ENCODE results near the gene EIF4G3. TPM values are rescaled to one million over a fixed set of nuclear protein-coding genes. Genes with fewer than 3 reads are reported as not detected.
A peak's percentile ranks its signal among the peaks of the same experiment; 100 is the strongest.

Gene EIF4G3
- total and polyA plus RNA-seq, 9 of the 15 experiments (the other 6 are each of a cell fraction or from before 2014, with no cell fraction given): 6.7 to 40.5 (median 32.1) TPM

DNA sequence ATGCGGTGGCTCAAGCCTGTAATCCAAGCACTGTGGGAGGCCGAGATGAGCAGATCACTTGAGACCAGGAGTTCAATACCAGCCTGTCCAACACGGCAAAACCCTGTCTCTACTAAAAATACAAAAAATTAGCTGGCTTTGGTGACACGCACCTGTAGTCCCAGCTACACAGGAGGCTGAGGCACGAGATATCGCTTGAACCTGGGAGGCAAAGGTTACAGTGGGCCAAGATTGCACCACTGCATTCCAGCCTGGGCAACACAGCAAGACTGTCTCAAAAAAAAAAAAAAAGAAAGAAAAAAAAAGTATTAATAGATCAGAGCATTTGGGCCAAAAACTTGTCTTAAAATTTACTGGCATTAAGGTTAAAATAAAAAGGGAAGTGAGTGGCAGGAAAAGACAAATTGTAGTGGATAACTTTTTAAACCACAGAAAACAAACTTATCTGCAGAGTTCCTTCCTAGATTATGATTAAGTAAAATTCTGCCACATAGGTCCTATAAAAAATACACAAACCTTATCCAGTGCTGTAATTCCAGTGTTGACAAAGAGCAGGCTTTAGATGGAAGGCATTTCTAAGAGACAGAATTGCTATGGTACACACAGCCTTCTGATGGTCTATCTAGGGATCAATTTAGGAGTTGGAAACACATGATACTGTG lies 53.3 kb downstream of the EIF4G3 start (continued):
- TF ChIP-seq, protein P1, sequence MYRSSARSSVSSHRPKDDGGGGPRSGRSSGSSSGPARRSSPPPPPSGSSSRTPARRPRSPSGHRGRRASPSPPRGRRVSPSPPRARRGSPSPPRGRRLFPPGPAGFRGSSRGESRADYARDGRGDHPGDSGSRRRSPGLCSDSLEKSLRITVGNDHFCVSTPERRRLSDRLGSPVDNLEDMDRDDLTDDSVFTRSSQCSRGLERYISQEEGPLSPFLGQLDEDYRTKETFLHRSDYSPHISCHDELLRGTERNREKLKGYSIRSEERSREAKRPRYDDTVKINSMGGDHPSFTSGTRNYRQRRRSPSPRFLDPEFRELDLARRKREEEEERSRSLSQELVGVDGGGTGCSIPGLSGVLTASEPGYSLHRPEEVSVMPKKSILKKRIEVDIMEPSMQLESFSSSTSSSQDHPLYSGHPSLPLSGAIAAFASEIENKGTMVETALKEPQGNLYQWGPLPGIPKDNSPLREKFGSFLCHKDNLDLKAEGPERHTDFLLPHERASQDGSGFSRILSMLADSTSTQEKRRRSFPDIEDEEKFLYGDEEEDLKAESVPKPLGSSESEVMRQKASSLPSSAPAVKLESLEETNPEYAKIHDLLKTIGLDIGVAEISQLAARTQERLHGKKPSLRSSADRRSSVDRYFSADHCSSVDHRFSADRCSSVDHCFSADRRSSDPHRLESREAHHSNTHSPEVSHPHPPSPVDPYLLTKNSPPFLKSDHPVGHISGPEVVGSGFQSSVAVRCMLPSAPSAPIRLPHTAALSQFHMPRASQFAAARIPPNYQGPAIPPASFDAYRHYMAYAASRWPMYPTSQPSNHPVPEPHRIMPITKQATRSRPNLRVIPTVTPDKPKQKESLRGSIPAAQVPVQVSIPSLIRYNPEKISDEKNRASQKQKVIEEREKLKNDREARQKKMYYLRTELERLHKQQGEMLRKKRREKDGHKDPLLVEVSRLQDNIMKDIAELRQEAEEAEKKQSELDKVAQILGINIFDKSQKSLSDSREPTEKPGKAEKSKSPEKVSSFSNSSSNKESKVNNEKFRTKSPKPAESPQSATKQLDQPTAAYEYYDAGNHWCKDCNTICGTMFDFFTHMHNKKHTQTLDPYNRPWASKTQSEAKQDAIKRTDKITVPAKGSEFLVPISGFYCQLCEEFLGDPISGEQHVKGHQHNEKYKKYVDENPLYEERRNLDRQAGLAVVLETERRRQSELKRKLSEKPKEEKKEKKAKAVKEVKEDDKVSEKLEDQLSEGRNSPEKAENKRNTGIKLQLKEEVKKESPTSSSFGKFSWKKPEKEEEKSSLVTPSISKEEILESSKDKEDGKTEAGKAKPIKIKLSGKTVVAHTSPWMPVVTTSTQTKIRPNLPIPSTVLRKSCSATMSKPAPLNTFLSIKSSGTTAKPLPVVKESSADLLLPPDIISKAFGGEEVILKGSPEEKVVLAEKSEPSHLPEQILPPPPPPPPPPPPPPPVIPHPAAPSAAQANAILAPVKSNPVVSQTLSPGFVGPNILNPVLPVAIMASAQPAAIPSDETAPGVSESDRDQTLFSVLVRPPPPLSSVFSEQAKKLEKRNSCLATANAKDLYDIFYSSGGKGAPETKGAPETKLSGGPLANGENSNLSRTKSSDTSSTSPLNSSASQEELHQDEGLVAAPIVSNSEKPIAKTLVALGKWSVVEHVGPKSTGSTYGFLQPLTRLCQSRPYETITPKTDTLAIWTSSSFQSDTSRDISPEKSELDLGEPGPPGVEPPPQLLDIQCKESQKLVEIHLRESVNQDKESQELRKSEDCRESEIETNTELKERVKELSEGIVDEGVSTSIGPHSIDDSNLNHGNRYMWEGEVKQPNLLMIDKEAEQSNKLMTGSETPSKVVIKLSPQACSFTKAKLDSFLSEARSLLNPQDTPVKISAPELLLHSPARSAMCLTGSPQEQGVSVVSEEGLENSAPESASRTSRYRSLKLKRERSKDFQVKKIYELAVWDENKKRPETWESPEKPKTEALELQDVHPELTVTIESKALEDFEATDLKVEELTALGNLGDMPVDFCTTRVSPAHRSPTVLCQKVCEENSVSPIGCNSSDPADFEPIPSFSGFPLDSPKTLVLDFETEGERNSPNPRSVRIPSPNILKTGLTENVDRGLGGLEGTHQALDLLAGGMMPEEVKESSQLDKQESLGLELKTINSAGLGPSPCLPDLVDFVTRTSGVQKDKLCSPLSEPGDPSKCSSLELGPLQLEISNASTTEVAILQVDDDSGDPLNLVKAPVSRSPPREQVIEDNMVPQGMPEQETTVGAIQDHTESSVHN (IDR thresholded peaks at IDR 0.05; ENCODE audit: borderline replicate concordance in 1 of 2, low read depth in 1 of 2): 0 out of 4 replicates have a peak, but pooled peaks of 1 of the 2 experiments have one; percentile 23
- TF ChIP-seq ZNF253 (CRISPR knock-in tag; conservative IDR thresholded peaks at IDR 0.05): no peak
- peak; percentile 66; the same call in 1 of the 2 replicates for TF ChIP-seq SPI1 (IDR thresholded peaks at IDR 0.05; ENCODE audit: borderline replicate concordance, low read depth, low read length)
- TF ChIP-seq CBX1 (IDR thresholded peaks at IDR 0.05; ENCODE audit: low read depth): no peak
- no peak for TF ChIP-seq ATF7 (IDR thresholded peaks at IDR 0.05)
- TF ChIP-seq NEUROD1 (IDR thresholded peaks at IDR 0.05; ENCODE audit: borderline replicate concordance, low read depth, low read length, partially characterized antibody): no peak
- TF ChIP-seq ZNF764 (CRISPR knock-in tag; IDR thresholded peaks at IDR 0.05; ENCODE audit: low read depth): no peak
- TF ChIP-seq RB1 (IDR thresholded peaks at IDR 0.05; ENCODE audit: low read depth): no peak
- no peak for TF ChIP-seq ZBTB5 (IDR thresholded peaks at IDR 0.05)
- no peak for TF ChIP-seq ZNF444 (CRISPR knock-in tag; IDR thresholded peaks at IDR 0.05)
- no peak for TF ChIP-seq HMG20A (CRISPR knock-in tag; conservative IDR thresholded peaks at IDR 0.05)
- no peak for TF ChIP-seq MYNN (IDR thresholded peaks at IDR 0.05)
- TF ChIP-seq MYNN (CRISPR knock-in tag; IDR thresholded peaks at IDR 0.05): no peak
- TF ChIP-seq IFI16 (CRISPR knock-in tag; IDR thresholded peaks at IDR 0.05): no peak
- no peak for TF ChIP-seq EGR1 (conservative IDR thresholded peaks at IDR 0.05)
- TF ChIP-seq SNIP1 (IDR thresholded peaks at IDR 0.05; ENCODE audit: low read depth): no peak
- TF ChIP-seq, protein P2, sequence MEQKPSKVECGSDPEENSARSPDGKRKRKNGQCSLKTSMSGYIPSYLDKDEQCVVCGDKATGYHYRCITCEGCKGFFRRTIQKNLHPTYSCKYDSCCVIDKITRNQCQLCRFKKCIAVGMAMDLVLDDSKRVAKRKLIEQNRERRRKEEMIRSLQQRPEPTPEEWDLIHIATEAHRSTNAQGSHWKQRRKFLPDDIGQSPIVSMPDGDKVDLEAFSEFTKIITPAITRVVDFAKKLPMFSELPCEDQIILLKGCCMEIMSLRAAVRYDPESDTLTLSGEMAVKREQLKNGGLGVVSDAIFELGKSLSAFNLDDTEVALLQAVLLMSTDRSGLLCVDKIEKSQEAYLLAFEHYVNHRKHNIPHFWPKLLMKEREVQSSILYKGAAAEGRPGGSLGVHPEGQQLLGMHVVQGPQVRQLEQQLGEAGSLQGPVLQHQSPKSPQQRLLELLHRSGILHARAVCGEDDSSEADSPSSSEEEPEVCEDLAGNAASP (IDR thresholded peaks at IDR 0.05): no peak
- no peak for TF ChIP-seq ZNF77 (CRISPR knock-in tag; IDR thresholded peaks at IDR 0.05)
- TF ChIP-seq STAT5B (CRISPR knock-in tag; IDR thresholded peaks at IDR 0.05): no peak

Measured in K562 (cell line).